Right kidney (tissue), 9 donors: ENCODE results near the gene PLA2G4D.

ENCODE experiments used
- DNase-seq: peaks from one replicate; pipeline ENCODE4 v3.0.0-alpha.2; 2016
- long read RNA-seq, 8 donors: transcript quantifications; one replicate each; lab custom pipeline, GENCODE V29; 2026

Gene PLA2G4D, protein sequence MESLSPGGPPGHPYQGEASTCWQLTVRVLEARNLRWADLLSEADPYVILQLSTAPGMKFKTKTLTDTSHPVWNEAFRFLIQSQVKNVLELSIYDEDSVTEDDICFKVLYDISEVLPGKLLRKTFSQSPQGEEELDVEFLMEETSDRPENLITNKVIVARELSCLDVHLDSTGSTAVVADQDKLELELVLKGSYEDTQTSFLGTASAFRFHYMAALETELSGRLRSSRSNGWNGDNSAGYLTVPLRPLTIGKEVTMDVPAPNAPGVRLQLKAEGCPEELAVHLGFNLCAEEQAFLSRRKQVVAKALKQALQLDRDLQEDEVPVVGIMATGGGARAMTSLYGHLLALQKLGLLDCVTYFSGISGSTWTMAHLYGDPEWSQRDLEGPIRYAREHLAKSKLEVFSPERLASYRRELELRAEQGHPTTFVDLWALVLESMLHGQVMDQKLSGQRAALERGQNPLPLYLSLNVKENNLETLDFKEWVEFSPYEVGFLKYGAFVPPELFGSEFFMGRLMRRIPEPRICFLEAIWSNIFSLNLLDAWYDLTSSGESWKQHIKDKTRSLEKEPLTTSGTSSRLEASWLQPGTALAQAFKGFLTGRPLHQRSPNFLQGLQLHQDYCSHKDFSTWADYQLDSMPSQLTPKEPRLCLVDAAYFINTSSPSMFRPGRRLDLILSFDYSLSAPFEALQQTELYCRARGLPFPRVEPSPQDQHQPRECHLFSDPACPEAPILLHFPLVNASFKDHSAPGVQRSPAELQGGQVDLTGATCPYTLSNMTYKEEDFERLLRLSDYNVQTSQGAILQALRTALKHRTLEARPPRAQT
- long read RNA-seq, donor 1: 0 reads
- long read RNA-seq, donor 2: 0 reads
- long read RNA-seq, donor 3: 0 reads
- long read RNA-seq, donor 4: 0 reads
- long read RNA-seq, donor 5: 0 reads
- long read RNA-seq, donor 6: 0 reads
- long read RNA-seq, donor 7: 0 reads
- long read RNA-seq, donor 8: 0 reads

GRCh38 chr15:42094512-42094963 lies at the start of gene PLA2G4D:
Gene PLA2G4D, minus strand, starts transcription at chr15:42094562. Its CDS starts 103 bp downstream, at chr15:42094459.
- no peak for DNase-seq

- DNase-seq: no peak
Measured at GRCh38 chr15:42143356-42143755, 49.0 kb upstream of the PLA2G4D start.

DNA sequence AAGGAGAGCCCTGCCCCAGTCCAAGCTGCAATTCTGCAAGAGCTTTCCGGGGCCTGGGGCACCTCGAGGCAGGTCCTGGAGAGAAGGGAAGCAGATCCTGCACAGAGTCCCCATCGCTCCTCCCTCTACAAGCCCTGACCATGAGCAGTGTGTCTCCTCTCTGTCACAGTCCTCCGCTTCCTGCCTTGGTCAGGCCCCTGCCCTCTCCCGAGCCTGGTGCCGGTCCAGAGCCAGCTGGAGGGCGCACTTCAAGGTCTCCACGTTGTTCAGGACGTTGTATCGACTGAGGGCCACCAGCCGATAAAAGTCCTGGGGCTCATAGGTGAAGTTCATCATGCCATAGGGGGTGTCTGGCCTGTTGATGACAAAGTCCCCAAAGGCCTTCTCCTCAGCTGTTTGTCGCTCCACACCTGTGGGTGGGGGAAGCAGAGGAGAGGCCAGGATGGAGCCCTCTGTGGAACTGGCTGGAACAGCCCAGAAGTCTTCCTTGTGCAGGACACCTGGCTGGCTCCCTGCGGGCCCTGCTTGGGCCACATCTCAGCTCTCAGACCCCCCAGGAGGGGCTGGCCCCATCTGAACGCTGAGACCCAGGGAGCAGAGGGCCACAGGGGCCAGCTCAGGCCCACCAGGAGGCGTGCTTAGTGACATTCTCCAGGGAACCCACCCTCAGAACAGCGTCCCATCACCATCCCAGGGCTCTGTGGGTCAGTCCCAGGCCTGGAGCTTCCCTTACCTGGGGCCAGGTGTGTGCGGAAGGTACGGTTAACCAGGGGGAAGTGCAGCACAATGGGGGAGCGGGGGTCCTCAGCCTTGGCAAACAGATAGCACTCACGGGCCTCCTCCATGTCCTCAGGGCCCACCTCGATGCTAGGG lies 47.7 kb upstream of the PLA2G4D start:
- DNase-seq: no peak

DNA sequence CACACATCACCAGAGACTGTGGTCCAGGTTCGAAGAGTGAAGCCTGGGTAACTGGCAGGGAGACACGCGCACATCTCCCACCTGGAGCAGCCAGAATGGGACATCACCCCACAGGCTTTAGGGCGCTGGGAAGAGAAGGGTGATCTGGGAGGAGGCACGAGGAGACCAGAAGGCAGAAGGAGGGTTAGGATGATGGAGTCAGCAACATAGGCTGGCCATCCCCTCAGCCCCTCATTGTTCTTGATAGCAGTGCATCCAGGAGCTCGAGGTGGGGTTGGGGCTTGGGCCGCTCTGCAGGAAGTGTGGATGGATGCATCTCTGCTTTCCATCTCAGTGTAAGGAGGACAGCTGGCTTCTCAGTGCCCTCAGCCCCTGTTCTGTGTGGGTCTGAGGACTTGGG lies 46.9 kb upstream of the PLA2G4D start:
- no peak for DNase-seq

GRCh38 chr15:42140383-42141070 lies 46.2 kb upstream of the PLA2G4D start:
- DNase-seq: no peak

DNA sequence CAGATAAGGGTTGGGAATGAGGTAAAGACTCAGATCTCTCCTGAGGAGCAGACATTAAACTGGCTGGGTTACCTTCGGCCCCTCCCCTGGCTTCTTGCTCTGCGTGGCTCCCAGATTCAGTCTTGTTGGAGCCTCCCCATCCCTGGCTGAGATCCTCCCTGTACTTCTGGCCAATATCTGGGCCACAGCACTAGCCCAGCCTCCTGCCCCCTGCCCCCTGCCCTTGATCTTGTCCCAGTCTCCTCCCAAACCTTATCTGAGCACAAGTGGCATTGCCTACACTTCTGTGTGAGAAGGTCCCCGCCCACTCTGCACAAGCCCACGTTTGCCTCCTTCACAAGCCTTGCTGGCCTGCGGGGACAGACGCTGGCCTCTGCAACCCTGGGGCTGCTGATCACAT lies 45.2 kb upstream of the PLA2G4D start:
- DNase-seq: no peak

GRCh38 chr15:42138968-42139386 lies 44.6 kb upstream of the PLA2G4D start:
- no peak for DNase-seq

DNA sequence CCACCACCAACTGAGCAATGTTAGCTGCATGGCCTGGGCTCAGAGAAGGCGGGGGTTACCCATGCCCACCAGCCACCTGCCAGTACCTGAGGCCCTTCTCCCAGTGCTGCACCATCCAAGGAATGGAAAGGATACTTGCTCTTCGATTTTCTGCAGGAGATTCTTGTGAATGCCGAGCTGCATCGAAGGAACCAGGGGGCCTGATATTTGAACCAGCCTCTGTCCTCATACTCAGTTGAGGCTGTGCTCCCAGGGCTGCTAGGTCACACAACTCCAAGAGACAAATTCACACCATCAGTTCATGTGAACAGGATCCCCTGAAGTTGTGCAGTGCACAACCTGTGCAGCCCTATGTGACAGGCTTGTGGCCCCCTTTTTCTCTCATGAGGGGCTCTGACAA lies 44.0 kb upstream of the PLA2G4D start:
- DNase-seq: no peak

DNA sequence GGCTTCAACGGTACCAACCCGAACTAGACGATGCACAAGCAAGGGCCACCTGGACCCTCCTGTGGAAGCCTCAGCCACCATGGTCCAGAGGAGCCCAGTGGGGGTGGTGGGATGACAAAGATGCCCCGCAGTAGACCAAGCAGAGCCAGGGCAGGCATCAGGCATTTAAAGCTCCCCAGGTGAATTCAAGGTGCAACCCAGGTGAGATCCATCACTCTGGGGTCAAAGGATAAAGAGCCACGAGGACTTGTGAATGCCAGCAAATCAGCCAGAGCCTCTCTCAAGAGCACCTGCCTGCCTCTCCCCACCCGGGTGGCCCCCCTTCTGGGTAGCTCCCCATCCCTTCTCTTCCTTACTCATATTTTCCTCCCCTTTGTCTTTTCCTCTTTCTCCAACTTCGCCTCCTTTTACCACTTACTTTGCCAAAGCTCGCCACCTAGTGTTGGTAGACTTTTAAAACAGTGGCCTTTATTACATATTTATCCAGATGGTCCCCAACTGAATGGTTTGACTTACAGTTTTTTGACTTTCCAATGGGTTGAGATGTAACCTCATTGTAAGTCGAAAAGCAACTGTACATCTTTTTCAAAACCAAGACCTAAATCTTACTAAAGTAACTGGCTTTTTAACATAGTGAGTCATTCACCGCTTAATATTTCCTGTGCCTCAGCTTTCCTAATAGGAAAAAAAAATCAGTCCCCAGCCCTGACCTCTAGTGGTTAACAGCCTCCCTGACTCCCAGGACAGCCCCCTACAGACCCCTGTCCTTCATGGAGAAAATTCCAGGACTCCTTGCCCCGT lies 43.3 kb upstream of the PLA2G4D start:
- no peak for DNase-seq

DNA sequence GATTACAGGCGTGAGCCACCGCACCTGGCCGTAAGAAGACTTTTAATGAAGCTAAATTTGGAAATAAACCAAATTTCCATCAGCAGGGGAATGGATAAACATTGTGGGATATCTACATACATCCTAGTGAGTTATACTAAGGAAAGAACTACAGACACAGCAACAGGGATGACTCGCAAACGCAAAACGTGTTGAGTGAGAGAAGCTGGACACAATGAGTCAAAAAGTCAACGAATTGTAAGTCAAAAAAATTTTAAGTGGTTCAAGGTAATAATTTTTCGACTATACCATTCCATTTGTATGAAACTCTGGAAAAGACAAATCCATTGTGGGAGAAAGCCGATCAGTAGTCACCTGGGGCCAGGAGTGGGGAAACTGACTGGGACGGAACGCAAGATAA lies 42.2 kb upstream of the PLA2G4D start:
- no peak for DNase-seq

DNA sequence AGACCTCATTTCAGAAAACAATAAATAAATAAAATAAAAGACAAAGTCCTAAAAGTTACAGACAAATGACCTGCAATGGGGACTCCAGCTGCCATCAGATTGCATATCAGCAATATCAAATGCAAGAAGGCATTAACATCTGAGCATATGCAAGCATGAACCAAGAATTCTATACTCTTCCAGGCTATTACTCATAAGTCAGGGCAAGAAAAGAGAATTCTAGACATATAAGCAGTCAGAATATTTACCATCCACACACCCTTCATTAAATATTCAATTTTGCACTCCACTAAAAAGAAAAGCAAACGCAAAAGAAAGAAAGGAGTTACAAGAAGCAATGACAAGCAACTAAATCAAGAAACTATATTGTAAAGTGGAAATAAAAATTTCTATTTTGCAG lies 41.0 kb upstream of the PLA2G4D start:
- no peak for DNase-seq

- DNase-seq: no peak
Measured at GRCh38 chr15:42134617-42135245, 40.4 kb upstream of the PLA2G4D start.

GRCh38 chr15:42133886-42134502 lies 39.6 kb upstream of the PLA2G4D start:
- no peak for DNase-seq

- no peak for DNase-seq
Measured at GRCh38 chr15:42133356-42133755, 39.0 kb upstream of the PLA2G4D start.

GRCh38 chr15:42131826-42132806 lies 37.8 kb upstream of the PLA2G4D start:
- DNase-seq: no peak

DNA sequence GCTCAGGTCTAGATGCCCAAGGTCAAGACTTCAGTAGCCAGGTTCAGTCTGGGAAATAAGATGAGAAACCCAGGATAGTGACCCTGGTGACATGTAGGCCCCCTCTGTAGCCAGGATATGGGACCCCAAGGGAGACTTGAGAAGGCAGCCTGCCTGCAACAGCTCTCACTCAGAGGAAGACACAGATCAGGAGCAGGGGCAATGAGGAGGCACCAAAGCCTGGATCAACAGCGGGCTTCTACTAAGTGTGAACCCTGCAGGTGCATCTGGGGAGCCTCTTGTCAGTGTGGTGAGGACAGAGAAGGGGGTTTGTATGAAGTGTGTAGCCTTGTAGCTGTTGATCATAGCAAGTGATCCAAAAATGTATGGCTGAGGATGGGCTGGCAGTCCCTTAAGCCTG lies 36.6 kb upstream of the PLA2G4D start:
- no peak for DNase-seq

DNA sequence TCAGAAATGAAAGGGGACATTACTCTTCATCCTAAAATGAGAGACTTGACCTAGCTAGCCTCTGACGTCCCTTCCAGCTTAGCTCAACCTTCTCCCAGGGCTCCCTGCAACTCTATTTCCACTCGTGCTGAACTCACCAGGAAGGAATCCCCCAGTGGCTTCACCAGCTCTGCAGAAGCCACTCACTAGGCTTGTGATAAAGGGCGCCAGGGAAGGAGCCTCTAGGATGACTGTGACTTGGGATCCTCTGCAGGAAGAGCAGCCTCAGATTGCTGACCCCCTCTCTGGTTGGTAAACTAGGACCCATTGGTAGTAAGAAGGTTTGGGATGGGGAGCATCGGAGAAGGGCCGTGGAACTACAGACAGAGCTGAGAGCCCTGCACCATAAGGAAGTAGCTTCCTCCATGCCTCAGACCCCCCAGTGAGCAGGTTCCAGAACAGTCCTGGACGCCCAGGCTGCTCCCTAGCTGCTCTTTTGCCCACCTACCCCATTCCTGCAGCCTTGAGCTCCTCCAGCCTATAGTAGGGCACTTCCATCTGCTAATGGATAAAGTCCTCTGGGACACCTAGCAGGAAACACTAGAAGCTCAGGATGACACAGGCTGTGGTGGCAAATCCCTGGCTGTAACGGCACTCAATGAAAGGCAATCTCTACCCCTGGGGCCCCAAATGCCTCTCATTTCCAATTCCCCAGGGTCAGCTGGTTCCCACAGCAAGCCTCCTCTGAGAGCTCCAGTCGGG lies 36.1 kb upstream of the PLA2G4D start:
- DNase-seq: no peak

GRCh38 chr15:42129364-42129763 lies 35.0 kb upstream of the PLA2G4D start:
- no peak for DNase-seq
